ENCODE results near the gene NTSR2. TPM values are rescaled to one million over a fixed set of nuclear protein-coding genes. Genes with fewer than 3 reads are reported as not detected.
A peak's percentile ranks its signal among the peaks of the same experiment; 100 is the strongest.

Gene NTSR2
- total RNA-seq, 4 donors from 2014 or later = not detected

- no peak for ATAC-seq
- no peaks in the 10 kb centered on the region for H3K27me3 ChIP-seq
- H3K9me3 ChIP-seq = no peaks in the 10 kb centered on the region
- peaks cover 0 to 40% (median 11%) of the 10 kb centered on the region in 3 donors for H3K4me1 ChIP-seq
- WGBS, 2 donors (ENCODE audit: low coverage in 1 of 2) = 94 to 100% methylated on average over 2 of the region's 2 CpGs
- H3K4me3 ChIP-seq = no peak overlapping the region
- H3K36me3 ChIP-seq = no peaks in the 10 kb centered on the region
- H3K27ac ChIP-seq = no peak overlapping the region
- TF ChIP-seq POLR2A (IDR thresholded peaks at IDR 0.05) = no peak
- no peak for TF ChIP-seq EP300 (IDR thresholded peaks at IDR 0.05)
Observed at GRCh38 chr2:11695576-11695975, 25.6 kb upstream of the NTSR2 start.

- Histone ChIP-seq H3K27ac (no peak overlapping the region), H3K27me3 (no peaks in the 10 kb centered on the region), H3K9me3 (no peaks in the 10 kb centered on the region), H3K36me3 (no peaks in the 10 kb centered on the region), H3K4me3 (no peak overlapping the region), H3K4me1 (peaks cover 4 to 45% (median 15%) of the 10 kb centered on the region in 3 donors)
- WGBS, 2 donors (ENCODE audit: low coverage in 1 of 2) = 15 to 28% methylated on average over 7 to 9 of the region's 9 CpGs
- peak; percentile 72 to 81 (median 75) for TF ChIP-seq CTCF (IDR thresholded peaks at IDR 0.05)
- TF ChIP-seq EP300 (IDR thresholded peaks at IDR 0.05) = no peak
- no peak for TF ChIP-seq POLR2AphosphoS5 (IDR thresholded peaks at IDR 0.05)
- ATAC-seq = peak; percentile 63
Observed at GRCh38 chr2:11692966-11693521, 23.0 kb upstream of the NTSR2 start.

GRCh38 chr2:11691076-11691660 lies 21.2 kb upstream of the NTSR2 start:
- Histone ChIP-seq H3K9me3 (no peaks in the 10 kb centered on the region), H3K36me3 (no peaks in the 10 kb centered on the region), H3K4me1 (peaks cover 4 to 34% (median 5%) of the 10 kb centered on the region in 3 donors), H3K4me3 (no peak overlapping the region), H3K27ac (no peak overlapping the region), H3K27me3 (no peaks in the 10 kb centered on the region)
- ATAC-seq = no peak
- TF ChIP-seq POLR2A (IDR thresholded peaks at IDR 0.05) (no peak), EP300 (IDR thresholded peaks at IDR 0.05) (no peak), POLR2AphosphoS5 (IDR thresholded peaks at IDR 0.05) (no peak), CTCF (IDR thresholded peaks at IDR 0.05) (no peak)
- 75 to 85% methylated on average over 1 to 4 of the region's 5 CpGs for WGBS, 2 donors (ENCODE audit: low coverage in 1 of 2)

GRCh38 chr2:11688222-11689069 lies 18.5 kb upstream of the NTSR2 start:
- ATAC-seq = peak; percentile 84
- TF ChIP-seq EP300 (IDR thresholded peaks at IDR 0.05) (no peak), CTCF (IDR thresholded peaks at IDR 0.05) (peak; percentile 3 to 89 (median 74)), POLR2AphosphoS5 (IDR thresholded peaks at IDR 0.05) (peak; percentile 17), POLR2A (IDR thresholded peaks at IDR 0.05) (no peak)
- Histone ChIP-seq H3K9me3 (no peaks in the 10 kb centered on the region), H3K4me3 (peak overlapping the region; percentile 6 to 32), H3K27me3 (peaks cover 19% of the 10 kb centered on the region), H3K36me3 (no peaks in the 10 kb centered on the region), H3K27ac (peak overlapping the region; percentile 15 to 70 (median 55)), H3K4me1 (peaks cover 4 to 33% (median 5%) of the 10 kb centered on the region in 3 donors)
- WGBS, 2 donors (ENCODE audit: low coverage in 1 of 2) = 11 to 34% methylated on average over 6 to 18 of the region's 23 CpGs

GRCh38 chr2:11687736-11688135 lies 17.7 kb upstream of the NTSR2 start:
- TF ChIP-seq POLR2AphosphoS5 (IDR thresholded peaks at IDR 0.05) (no peak), CTCF (IDR thresholded peaks at IDR 0.05) (no peak), POLR2A (IDR thresholded peaks at IDR 0.05) (no peak), EP300 (IDR thresholded peaks at IDR 0.05) (no peak)
- H3K9me3 ChIP-seq = no peaks in the 10 kb centered on the region
- H3K36me3 ChIP-seq = no peaks in the 10 kb centered on the region
- H3K27ac ChIP-seq = peak overlapping the region in 3 of 4 donors; percentile 18 to 70 (median 61)
- 45% methylated on average over 5 of the region's 9 CpGs; no CpG with 5 or more reads in 1 of the 2 donors for WGBS, 2 donors (ENCODE audit: low coverage in 1 of 2)
- peaks cover 4 to 26% (median 5%) of the 10 kb centered on the region in 3 donors for H3K4me1 ChIP-seq
- ATAC-seq = peak; percentile 1
- no peak overlapping the region for H3K4me3 ChIP-seq
- H3K27me3 ChIP-seq = peaks cover 23% of the 10 kb centered on the region
